ENCODE data around the gene RAD9A.

DNA sequence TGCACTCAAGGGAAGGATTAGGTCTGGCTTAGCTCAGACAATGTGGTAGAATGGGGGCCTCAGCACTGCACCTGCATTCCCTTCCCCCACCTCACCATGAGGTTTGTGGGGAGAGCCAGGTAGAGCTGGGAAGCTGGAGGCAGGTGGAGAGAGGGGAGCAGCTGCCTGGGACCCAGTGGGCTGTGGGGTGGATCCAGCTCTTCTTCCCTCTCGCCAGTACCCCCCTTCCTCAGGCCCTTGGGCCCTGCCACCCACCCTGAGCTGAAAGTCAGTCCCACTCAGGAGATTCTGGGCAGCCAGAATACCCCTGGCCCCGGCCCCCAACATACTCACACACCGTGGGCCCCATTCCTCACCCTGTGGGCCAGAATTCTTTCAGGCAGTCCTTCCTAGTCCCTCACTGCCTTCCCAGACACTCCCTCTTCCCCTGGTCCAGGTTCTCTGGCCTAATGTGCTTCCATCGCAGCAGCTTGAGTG lies 35.4 kb upstream of the RAD9A start:
- TF ChIP-seq, protein P1, sequence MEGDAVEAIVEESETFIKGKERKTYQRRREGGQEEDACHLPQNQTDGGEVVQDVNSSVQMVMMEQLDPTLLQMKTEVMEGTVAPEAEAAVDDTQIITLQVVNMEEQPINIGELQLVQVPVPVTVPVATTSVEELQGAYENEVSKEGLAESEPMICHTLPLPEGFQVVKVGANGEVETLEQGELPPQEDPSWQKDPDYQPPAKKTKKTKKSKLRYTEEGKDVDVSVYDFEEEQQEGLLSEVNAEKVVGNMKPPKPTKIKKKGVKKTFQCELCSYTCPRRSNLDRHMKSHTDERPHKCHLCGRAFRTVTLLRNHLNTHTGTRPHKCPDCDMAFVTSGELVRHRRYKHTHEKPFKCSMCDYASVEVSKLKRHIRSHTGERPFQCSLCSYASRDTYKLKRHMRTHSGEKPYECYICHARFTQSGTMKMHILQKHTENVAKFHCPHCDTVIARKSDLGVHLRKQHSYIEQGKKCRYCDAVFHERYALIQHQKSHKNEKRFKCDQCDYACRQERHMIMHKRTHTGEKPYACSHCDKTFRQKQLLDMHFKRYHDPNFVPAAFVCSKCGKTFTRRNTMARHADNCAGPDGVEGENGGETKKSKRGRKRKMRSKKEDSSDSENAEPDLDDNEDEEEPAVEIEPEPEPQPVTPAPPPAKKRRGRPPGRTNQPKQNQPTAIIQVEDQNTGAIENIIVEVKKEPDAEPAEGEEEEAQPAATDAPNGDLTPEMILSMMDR (IDR thresholded peaks at IDR 0.05) = no peak
- TF ChIP-seq SIN3A (IDR thresholded peaks at IDR 0.05; ENCODE audit: borderline replicate concordance, low read depth, low read length) (no peak), SMC3 (IDR thresholded peaks at IDR 0.05; ENCODE audit: low read depth, low read length) (no peak), POLR2AphosphoS5 (IDR thresholded peaks at IDR 0.05; ENCODE audit: low read depth, low read length) (no peak)
- TF ChIP-seq, protein P2, sequence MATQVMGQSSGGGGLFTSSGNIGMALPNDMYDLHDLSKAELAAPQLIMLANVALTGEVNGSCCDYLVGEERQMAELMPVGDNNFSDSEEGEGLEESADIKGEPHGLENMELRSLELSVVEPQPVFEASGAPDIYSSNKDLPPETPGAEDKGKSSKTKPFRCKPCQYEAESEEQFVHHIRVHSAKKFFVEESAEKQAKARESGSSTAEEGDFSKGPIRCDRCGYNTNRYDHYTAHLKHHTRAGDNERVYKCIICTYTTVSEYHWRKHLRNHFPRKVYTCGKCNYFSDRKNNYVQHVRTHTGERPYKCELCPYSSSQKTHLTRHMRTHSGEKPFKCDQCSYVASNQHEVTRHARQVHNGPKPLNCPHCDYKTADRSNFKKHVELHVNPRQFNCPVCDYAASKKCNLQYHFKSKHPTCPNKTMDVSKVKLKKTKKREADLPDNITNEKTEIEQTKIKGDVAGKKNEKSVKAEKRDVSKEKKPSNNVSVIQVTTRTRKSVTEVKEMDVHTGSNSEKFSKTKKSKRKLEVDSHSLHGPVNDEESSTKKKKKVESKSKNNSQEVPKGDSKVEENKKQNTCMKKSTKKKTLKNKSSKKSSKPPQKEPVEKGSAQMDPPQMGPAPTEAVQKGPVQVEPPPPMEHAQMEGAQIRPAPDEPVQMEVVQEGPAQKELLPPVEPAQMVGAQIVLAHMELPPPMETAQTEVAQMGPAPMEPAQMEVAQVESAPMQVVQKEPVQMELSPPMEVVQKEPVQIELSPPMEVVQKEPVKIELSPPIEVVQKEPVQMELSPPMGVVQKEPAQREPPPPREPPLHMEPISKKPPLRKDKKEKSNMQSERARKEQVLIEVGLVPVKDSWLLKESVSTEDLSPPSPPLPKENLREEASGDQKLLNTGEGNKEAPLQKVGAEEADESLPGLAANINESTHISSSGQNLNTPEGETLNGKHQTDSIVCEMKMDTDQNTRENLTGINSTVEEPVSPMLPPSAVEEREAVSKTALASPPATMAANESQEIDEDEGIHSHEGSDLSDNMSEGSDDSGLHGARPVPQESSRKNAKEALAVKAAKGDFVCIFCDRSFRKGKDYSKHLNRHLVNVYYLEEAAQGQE (IDR thresholded peaks at IDR 0.05; ENCODE audit: low read depth, low read length) = no peak
- TF ChIP-seq, protein P3, sequence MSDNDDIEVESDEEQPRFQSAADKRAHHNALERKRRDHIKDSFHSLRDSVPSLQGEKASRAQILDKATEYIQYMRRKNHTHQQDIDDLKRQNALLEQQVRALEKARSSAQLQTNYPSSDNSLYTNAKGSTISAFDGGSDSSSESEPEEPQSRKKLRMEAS (IDR thresholded peaks at IDR 0.05; ENCODE audit: low read depth) = no peak
